NCI-H2107 treated with DMSO at 0.1 percent for 48 hours (cell line): ENCODE results near the gene CHMP6.

Experiments used
- DNase-seq: peaks from one replicate; lab custom pipeline; 2025; ENCODE audit not compliant: unreplicated experiment; lab: John Stamatoyannopoulos, UW

CHMP6 gene

GRCh38 chr17:80991645-80992076 lies at the start of gene CHMP6:
CHMP6 (plus strand) TSS chr17:80991841; CDS start chr17:80991919, 78 bp downstream.
- DNase-seq = peak; percentile 19

GRCh38 chr17:80942423-80943345 lies 49.0 kb upstream of the CHMP6 start:
- DNase-seq = no peak

- DNase-seq = no peak
Observed at GRCh38 chr17:80943346-80944145, 48.1 kb upstream of the CHMP6 start.

- DNase-seq = no peak
Observed at GRCh38 chr17:80944326-80944725, 47.3 kb upstream of the CHMP6 start.

- no peak for DNase-seq
Observed at GRCh38 chr17:80945736-80946135, 45.9 kb upstream of the CHMP6 start.

GRCh38 chr17:80946449-80946848 lies 45.2 kb upstream of the CHMP6 start:
- no peak for DNase-seq

GRCh38 chr17:80947200-80947940 lies 44.3 kb upstream of the CHMP6 start:
- DNase-seq = no peak

GRCh38 chr17:80948019-80948975 lies 43.3 kb upstream of the CHMP6 start:
- no peak for DNase-seq

- DNase-seq = no peak
Observed at GRCh38 chr17:80948976-80949450, 42.6 kb upstream of the CHMP6 start.

GRCh38 chr17:80949451-80950421 lies 41.9 kb upstream of the CHMP6 start:
- DNase-seq = no peak

- no peak for DNase-seq
Observed at GRCh38 chr17:80950466-80951120, 41.0 kb upstream of the CHMP6 start.

- no peak for DNase-seq
Observed at GRCh38 chr17:80951121-80952090, 40.2 kb upstream of the CHMP6 start.

GRCh38 chr17:80952291-80952690 lies 39.4 kb upstream of the CHMP6 start:
- no peak for DNase-seq

- no peak for DNase-seq
Observed at GRCh38 chr17:80953471-80954315, 37.9 kb upstream of the CHMP6 start.

- DNase-seq = no peak
Observed at GRCh38 chr17:80955078-80955477, 36.6 kb upstream of the CHMP6 start.

- DNase-seq = no peak
Observed at GRCh38 chr17:80955671-80956280, 35.9 kb upstream of the CHMP6 start.
